CD4-positive, CD25-positive, alpha-beta regulatory T cell (primary cell): ENCODE data around the gene WNK2. TPM values are rescaled to one million over a fixed set of nuclear protein-coding genes. Genes with fewer than 3 reads are reported as not detected.
"Not testable (repeated sequence)": the region's sequence is repeated elsewhere in the genome, so short reads cannot be mapped to it uniquely, and the experiment has no call there.

Source experiments
- ATAC-seq, 2 donors: fragments of 150-1000 bp; cut with Tn5 transposase; one replicate each; pipeline ENCODE4 v1.10.0; 2021; ENCODE audit warnings: low read depth in 2 of 2, moderate number of reproducible peaks in 2 of 2, moderate library complexity in 1 of 2
- DNase-seq, 3 donors: peaks; one replicate each; pipeline versions ENCODE4 v3.0.0 to v3.0.0-alpha.2; 2012 to 2022; ENCODE audit warnings: mixed read lengths in 1 of 3
- H3K27ac ChIP-seq: one replicate; pipeline ENCODE4 v1.7.0; 2013; ENCODE audit warnings: mild to moderate bottlenecking, low read length; ENCODE audit not compliant: insufficient read depth, poor library complexity, severe bottlenecking
- H3K27me3 ChIP-seq: one replicate; pipeline ENCODE4 v1.7.0; 2013; ENCODE audit warnings: low read length; ENCODE audit not compliant: control insufficient read depth, insufficient read depth
- H3K36me3 ChIP-seq: one replicate; pipeline ENCODE4 v1.7.0; 2013; ENCODE audit warnings: mild to moderate bottlenecking, low read length, moderate library complexity; ENCODE audit not compliant: control insufficient read depth, insufficient read depth
- H3K4me1 ChIP-seq: 2 replicates; pipeline ENCODE4 v1.7.0; 2013; ENCODE audit warnings: mild to moderate bottlenecking, low read length; ENCODE audit not compliant: insufficient read depth, control insufficient read depth, poor library complexity, severe bottlenecking
- H3K4me3 ChIP-seq: one replicate; pipeline ENCODE4 v1.7.0; 2013; ENCODE audit warnings: low read depth, mild to moderate bottlenecking, low read length, moderate library complexity
- H3K9me3 ChIP-seq, 2 experiments: 1 replicate in 1 of 2; 2 replicates in 1 of 2; pipeline ENCODE4 v1.7.0; 2013; ENCODE audit warnings: low read length in 2 of 2, mild to moderate bottlenecking in 1 of 2, moderate library complexity in 1 of 2; ENCODE audit not compliant: control insufficient read depth in 2 of 2
- H3K27ac Mint-ChIP-seq, 3 donors: one replicate each; pipeline ENCODE4 v1.8.0; 2020 to 2022; ENCODE audit warnings: mild to moderate bottlenecking in 3 of 3, mixed read lengths in 3 of 3, moderate library complexity in 2 of 3
- H3K27me3 Mint-ChIP-seq: one replicate; pipeline ENCODE4 v1.8.0; 2022; ENCODE audit warnings: mild to moderate bottlenecking, mixed read lengths
- H3K36me3 Mint-ChIP-seq: one replicate; pipeline ENCODE4 v1.8.0; 2020; ENCODE audit warnings: mixed read lengths
- H3K4me1 Mint-ChIP-seq, 4 donors: one replicate each; pipeline ENCODE4 v1.8.0; 2020 to 2022; ENCODE audit warnings: mixed read lengths in 4 of 4, mild to moderate bottlenecking in 1 of 4
- H3K4me3 Mint-ChIP-seq, 4 donors: one replicate each; pipeline ENCODE4 v1.8.0; 2020 to 2022; ENCODE audit warnings: mild to moderate bottlenecking in 4 of 4, mixed read lengths in 4 of 4, moderate library complexity in 3 of 4
- H3K9me3 Mint-ChIP-seq, 7 donors: one replicate each; pipeline ENCODE4 v1.8.0; 2020 to 2022; ENCODE audit warnings: mixed read lengths in 7 of 7, mild to moderate bottlenecking in 3 of 7, moderate library complexity in 2 of 7
- polyA plus RNA-seq, 4 donors: library from polyadenylated mRNA; unstranded; fragments of 300-500 nt; fragmentation: Illumina TruSeq; gene quantifications; one replicate each; pipeline ENCODE4 v1.2.3, GENCODE V29; 2021
- total RNA-seq: library from RNA; stranded (reverse); gene quantifications from one replicate; pipeline ENCODE4 v1.2.3, GENCODE V29; 2022

WNK2 gene
- total and polyA plus RNA-seq, 5 donors from 2014 or later = 0.22 TPM; not detected in 4

- H3K27ac ChIP-seq, H3K4me3 Mint-ChIP-seq, H3K4me1 ChIP-seq, ATAC-seq, H3K36me3 Mint-ChIP-seq, H3K27ac Mint-ChIP-seq, DNase-seq, H3K36me3 ChIP-seq, H3K4me1 Mint-ChIP-seq, H3K4me3 ChIP-seq, H3K27me3 ChIP-seq: not testable (repeated sequence)
- peaks cover 8 to 11% of the 10 kb centered on the region in 2 experiments for H3K9me3 ChIP-seq
- Mint-ChIP-seq H3K9me3 (peaks cover 0 to 24% (median 13%) of the 10 kb centered on the region in 7 donors), H3K27me3 (peaks cover 20% of the 10 kb centered on the region)
These were observed 154.3 kb downstream of the WNK2 start for GRCh38 chr9:93338196-93338595.

GRCh38 chr9:93340091-93340490 is 156.2 kb downstream of the WNK2 start:
- peaks cover 10% of the 10 kb centered on the region for H3K27me3 ChIP-seq
- DNase-seq = no peak
- H3K9me3 ChIP-seq = peaks cover 8 to 11% of the 10 kb centered on the region in 2 experiments
- no peak overlapping the region for H3K4me3 Mint-ChIP-seq
- H3K4me3 ChIP-seq = no peak overlapping the region
- H3K36me3 Mint-ChIP-seq = peaks cover 6% of the 10 kb centered on the region
- ATAC-seq = no peak
- no peak overlapping the region for H3K27ac ChIP-seq
- peaks cover 29% of the 10 kb centered on the region for H3K27me3 Mint-ChIP-seq
- H3K9me3 Mint-ChIP-seq = peaks cover 0 to 23% (median 13%) of the 10 kb centered on the region in 7 donors
- no peak overlapping the region for H3K27ac Mint-ChIP-seq
- no peaks in the 10 kb centered on the region for H3K4me1 Mint-ChIP-seq
- H3K4me1 ChIP-seq = no peaks in the 10 kb centered on the region
- H3K36me3 ChIP-seq = no peaks in the 10 kb centered on the region

GRCh38 chr9:93341820-93342219 is 157.9 kb downstream of the WNK2 start:
- not testable (repeated sequence) for H3K4me1 Mint-ChIP-seq, H3K36me3 ChIP-seq, H3K36me3 Mint-ChIP-seq, H3K27ac Mint-ChIP-seq, H3K4me3 Mint-ChIP-seq, H3K4me3 ChIP-seq, DNase-seq, H3K27ac ChIP-seq, ATAC-seq, H3K4me1 ChIP-seq
- peaks cover 15% of the 10 kb centered on the region for H3K27me3 ChIP-seq
- H3K9me3 Mint-ChIP-seq = peaks cover 0 to 23% (median 13%) of the 10 kb centered on the region in 7 donors
- peaks cover 43% of the 10 kb centered on the region for H3K27me3 Mint-ChIP-seq
- H3K9me3 ChIP-seq = peaks cover 8 to 11% of the 10 kb centered on the region in 2 experiments

- not testable (repeated sequence) for DNase-seq, H3K4me1 Mint-ChIP-seq, H3K27ac ChIP-seq, H3K4me3 Mint-ChIP-seq, ATAC-seq, H3K36me3 ChIP-seq, H3K4me3 ChIP-seq, H3K4me1 ChIP-seq, H3K36me3 Mint-ChIP-seq, H3K9me3 ChIP-seq, H3K27ac Mint-ChIP-seq
- Mint-ChIP-seq H3K27me3 (peaks cover 45% of the 10 kb centered on the region), H3K9me3 (peaks cover 0 to 18% (median 9%) of the 10 kb centered on the region in 7 donors)
- peaks cover 17% of the 10 kb centered on the region for H3K27me3 ChIP-seq
These were observed 158.5 kb downstream of the WNK2 start for GRCh38 chr9:93342428-93342827.

- peaks cover 49% of the 10 kb centered on the region for H3K27me3 Mint-ChIP-seq
- Histone ChIP-seq H3K27me3 (peaks cover 17% of the 10 kb centered on the region), H3K9me3 (peaks cover 2 to 4% of the 10 kb centered on the region in 2 experiments), H3K4me3 (no peak overlapping the region), H3K4me1 (peaks cover 8% of the 10 kb centered on the region), H3K27ac (no peak overlapping the region), H3K36me3 (no peaks in the 10 kb centered on the region)
- peaks cover 0 to 7% (median 5%) of the 10 kb centered on the region in 4 donors for H3K4me1 Mint-ChIP-seq
- ATAC-seq (no peak), DNase-seq (no peak)
- H3K27ac Mint-ChIP-seq = no peak overlapping the region
- H3K9me3 Mint-ChIP-seq = peaks cover 0 to 7% (median 3%) of the 10 kb centered on the region in 7 donors
- no peaks in the 10 kb centered on the region for H3K36me3 Mint-ChIP-seq
- peak overlapping the region in 1 of 4 donors; percentile 41 for H3K4me3 Mint-ChIP-seq
These were observed 159.7 kb downstream of the WNK2 start for GRCh38 chr9:93343663-93344062.

- peaks cover 8% of the 10 kb centered on the region for H3K4me1 ChIP-seq
- peaks cover 49% of the 10 kb centered on the region for H3K27me3 Mint-ChIP-seq
These were observed 161.8 kb downstream of the WNK2 start for GRCh38 chr9:93345643-93346230.

GRCh38 chr9:93346231-93347112 is 162.5 kb downstream of the WNK2 start:
- no peak for ATAC-seq
- no peak overlapping the region for H3K4me3 ChIP-seq
- H3K27ac ChIP-seq = no peak overlapping the region
- no peaks in the 10 kb centered on the region for H3K36me3 ChIP-seq
- H3K27me3 ChIP-seq = peaks cover 13% of the 10 kb centered on the region
- no peak for DNase-seq
- peaks cover 43% of the 10 kb centered on the region for H3K27me3 Mint-ChIP-seq
- H3K9me3 ChIP-seq = no peaks in the 10 kb centered on the region
- peaks cover 0 to 7% (median 5%) of the 10 kb centered on the region in 4 donors for H3K4me1 Mint-ChIP-seq
- peak overlapping the region in 2 of 3 donors; percentile 61 to 62 for H3K27ac Mint-ChIP-seq
- H3K4me3 Mint-ChIP-seq = peak overlapping the region in 3 of 4 donors; percentile 12 to 74 (median 52)
- no peaks in the 10 kb centered on the region for H3K36me3 Mint-ChIP-seq
- peaks cover 8% of the 10 kb centered on the region for H3K4me1 ChIP-seq
- H3K9me3 Mint-ChIP-seq = peaks cover 0 to 3% (median 0%) of the 10 kb centered on the region in 7 donors

More at GRCh38 chr9:93345643-93346230, 161.8 kb downstream of the WNK2 start:
- Mint-ChIP-seq H3K4me3 (no peak overlapping the region), H3K4me1 (peaks cover 0 to 7% (median 5%) of the 10 kb centered on the region in 4 donors), H3K36me3 (no peaks in the 10 kb centered on the region), H3K27ac (no peak overlapping the region), H3K9me3 (peaks cover 0 to 3% (median 0%) of the 10 kb centered on the region in 7 donors)
- Histone ChIP-seq H3K27me3 (peaks cover 13% of the 10 kb centered on the region), H3K36me3 (no peaks in the 10 kb centered on the region), H3K27ac (no peak overlapping the region), H3K4me3 (no peak overlapping the region), H3K9me3 (no peaks in the 10 kb centered on the region)
- ATAC-seq = no peak
- DNase-seq = no peak
